GM12872 (cell line): Measurements from ENCODE around the gene PJVK.

Experiments
- CTCF ChIP-seq: IDR thresholded peaks from 3 replicates; pipeline ENCODE4 v1.5.1; 2011; ENCODE audit warnings: low read depth, mild to moderate bottlenecking, low read length, moderate library complexity; ENCODE audit not compliant: insufficient read depth

The PJVK gene

GRCh38 chr2:178425255-178425827 is 25.8 kb upstream of the PJVK start:
- no peak for TF ChIP-seq CTCF

DNA sequence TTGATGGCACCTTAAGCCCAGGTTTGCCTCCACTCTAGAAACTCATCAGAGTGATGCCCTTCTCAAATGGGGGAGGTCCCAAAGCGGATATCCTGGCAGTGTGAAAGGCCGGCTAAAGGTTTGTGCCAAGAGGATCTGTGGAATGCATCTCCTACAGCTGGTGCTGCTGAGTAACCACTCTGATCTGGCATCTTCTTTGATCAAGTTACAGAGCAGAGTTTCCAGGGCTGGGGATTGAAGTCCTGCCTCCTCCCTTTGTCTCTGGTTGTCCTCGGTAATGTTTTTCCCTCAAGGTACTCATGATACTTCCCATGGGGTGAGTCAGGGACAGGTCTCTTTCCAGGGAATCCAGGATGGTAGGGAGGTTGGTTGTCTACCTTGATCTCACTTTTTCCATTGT is 24.8 kb upstream of the PJVK start:
- TF ChIP-seq CTCF, result no peak

DNA sequence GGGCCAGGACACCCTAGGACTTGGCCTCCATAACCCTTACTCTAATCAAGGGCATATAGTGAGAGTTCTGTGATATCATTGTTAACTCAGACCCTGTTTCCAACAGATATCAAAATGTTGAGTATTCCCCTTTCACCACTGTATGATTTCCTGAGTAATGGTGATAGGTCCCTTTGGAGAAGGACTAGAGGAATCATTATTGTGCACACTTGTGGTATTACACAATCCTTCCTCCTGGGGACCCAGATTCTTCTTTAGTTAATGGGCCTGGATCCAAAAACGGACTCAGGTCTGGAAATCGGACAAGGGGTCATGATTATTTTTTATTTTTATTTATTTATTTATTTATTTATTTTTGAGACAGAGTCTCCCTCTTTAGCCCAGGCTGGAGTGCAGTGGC is 23.7 kb upstream of the PJVK start:
- TF ChIP-seq CTCF, result no peak

DNA sequence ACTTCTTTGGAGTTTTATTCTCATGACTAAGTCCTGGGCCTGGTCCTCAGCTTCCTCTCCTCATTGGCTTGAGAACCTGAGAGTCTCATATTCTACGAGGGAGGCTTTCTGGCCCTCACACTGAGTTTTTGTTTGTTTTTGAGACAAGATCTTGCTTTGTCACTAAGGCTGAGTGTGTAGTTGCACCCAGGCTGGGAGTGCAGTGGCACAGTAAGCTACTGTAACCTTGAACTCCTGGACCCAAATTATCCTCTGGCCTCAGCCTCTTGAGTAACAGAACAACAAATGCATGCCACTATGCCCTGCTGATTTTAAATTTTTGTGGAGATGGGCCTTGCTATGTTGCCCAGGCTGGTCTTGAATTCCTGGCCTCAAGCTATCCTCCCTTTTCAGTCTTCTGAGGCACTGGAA is 22.8 kb upstream of the PJVK start:
- TF ChIP-seq CTCF, result no peak

DNA sequence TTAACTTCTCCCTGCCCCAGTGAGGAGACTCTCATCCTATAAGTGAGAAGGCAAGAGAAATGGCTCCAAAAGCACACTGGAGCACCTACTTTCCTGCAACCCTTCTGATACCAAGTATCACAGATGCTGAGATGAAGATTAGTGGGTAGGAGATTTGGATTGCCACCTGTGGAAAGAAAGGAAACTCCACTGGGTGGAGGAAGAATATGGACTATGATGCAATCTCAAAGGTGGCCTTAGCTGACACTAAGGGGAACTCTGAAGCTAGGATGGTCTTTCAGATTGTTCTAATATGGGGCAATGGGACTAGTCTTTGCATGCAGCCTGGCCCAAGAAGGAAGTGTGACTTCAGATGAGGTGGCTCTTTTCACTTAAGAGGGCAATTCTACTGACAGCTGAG is 21.8 kb upstream of the PJVK start:
- TF ChIP-seq CTCF, result no peak

- TF ChIP-seq CTCF, result no peak
Measured at GRCh38 chr2:178436662-178437061, 14.5 kb upstream of the PJVK start.

DNA sequence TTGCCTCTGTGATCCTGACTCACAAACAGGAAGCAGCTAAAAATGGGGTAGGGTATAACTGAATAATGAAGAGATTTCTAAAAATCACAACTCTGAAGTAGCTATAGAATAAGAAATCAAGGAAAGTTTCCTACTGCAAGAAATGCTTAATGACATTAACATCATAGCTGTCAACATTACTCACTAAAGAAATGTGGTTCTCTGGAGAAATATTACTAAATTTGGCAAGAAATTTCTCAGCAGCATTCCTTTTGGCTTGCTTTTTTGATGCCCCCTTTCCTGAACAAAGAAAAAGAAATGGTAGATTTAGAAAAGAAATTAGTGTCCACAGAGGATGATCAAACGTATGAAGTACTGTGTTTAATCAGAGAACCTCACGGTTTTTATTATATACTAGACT is 9.8 kb upstream of the PJVK start:
- no peak for TF ChIP-seq CTCF
